ENCODE measurements around the gene RAD21L1. TPM values are rescaled to one million over a fixed set of nuclear protein-coding genes. Genes with fewer than 3 reads are reported as not detected.
A peak's percentile ranks its signal among the peaks of the same experiment; 100 is the strongest.
"Not testable (repeated sequence)": the region's sequence is repeated elsewhere in the genome, so short reads cannot be mapped to it uniquely, and the experiment has no call there.

The RAD21L1 gene
- total RNA-seq, 3 donors from 2014 or later, result 0.71 TPM; not detected in 2

GRCh38 chr20:1206366-1207148 lies 19.3 kb upstream of the RAD21L1 start:
- no peak for ATAC-seq
- no peaks in the 10 kb centered on the region for H3K36me3 Mint-ChIP-seq (ENCODE audit: insufficient read depth)

GRCh38 chr20:1207293-1207878 lies 18.5 kb upstream of the RAD21L1 start:
- H3K9me3 Mint-ChIP-seq, result no peaks in the 10 kb centered on the region
- H3K27me3 Mint-ChIP-seq (ENCODE audit: low read depth), result no peaks in the 10 kb centered on the region
- no peaks in the 10 kb centered on the region for H3K36me3 Mint-ChIP-seq (ENCODE audit: insufficient read depth)
- no peak for DNase-seq
- no peak overlapping the region for H3K4me3 Mint-ChIP-seq
- no peaks in the 10 kb centered on the region for H3K4me1 Mint-ChIP-seq (ENCODE audit: low read depth)
- no peak for ATAC-seq

More at GRCh38 chr20:1206366-1207148, 19.3 kb upstream of the RAD21L1 start:
- DNase-seq, result no peak
- no peaks in the 10 kb centered on the region for H3K27me3 Mint-ChIP-seq (ENCODE audit: low read depth)
- H3K9me3 Mint-ChIP-seq, result no peaks in the 10 kb centered on the region
- no peak overlapping the region for H3K4me3 Mint-ChIP-seq
- H3K4me1 Mint-ChIP-seq (ENCODE audit: low read depth), result no peaks in the 10 kb centered on the region

GRCh38 chr20:1209447-1210387 lies 16.1 kb upstream of the RAD21L1 start:
- H3K4me3 Mint-ChIP-seq, result no peak overlapping the region
- H3K36me3 Mint-ChIP-seq (ENCODE audit: insufficient read depth), result no peaks in the 10 kb centered on the region
- no peak for DNase-seq
- H3K9me3 Mint-ChIP-seq, result no peaks in the 10 kb centered on the region
- H3K27me3 Mint-ChIP-seq (ENCODE audit: low read depth), result no peaks in the 10 kb centered on the region
- peaks cover 5% of the 10 kb centered on the region for H3K4me1 Mint-ChIP-seq (ENCODE audit: low read depth)
- peak; percentile 52 for ATAC-seq

- Mint-ChIP-seq H3K36me3 (ENCODE audit: insufficient read depth) (no peaks in the 10 kb centered on the region), H3K4me3 (no peak overlapping the region), H3K4me1 (ENCODE audit: low read depth) (peaks cover 13% of the 10 kb centered on the region), H3K9me3 (no peaks in the 10 kb centered on the region), H3K27me3 (ENCODE audit: low read depth) (no peaks in the 10 kb centered on the region)
- ATAC-seq, result no peak
- no peak for DNase-seq
These were observed 15.3 kb upstream of the RAD21L1 start for GRCh38 chr20:1210501-1210900.

GRCh38 chr20:1212023-1212422 lies 13.8 kb upstream of the RAD21L1 start:
- Mint-ChIP-seq H3K27me3 (ENCODE audit: low read depth) (no peaks in the 10 kb centered on the region), H3K4me1 (ENCODE audit: low read depth) (peaks cover 26% of the 10 kb centered on the region), H3K36me3 (ENCODE audit: insufficient read depth) (no peaks in the 10 kb centered on the region), H3K9me3 (no peaks in the 10 kb centered on the region), H3K4me3 (no peak overlapping the region)
- ATAC-seq (no peak), DNase-seq (no peak)

- H3K27me3 Mint-ChIP-seq (ENCODE audit: low read depth), result peaks cover under 1% of the 10 kb centered on the region
- H3K36me3 Mint-ChIP-seq (ENCODE audit: insufficient read depth), result no peaks in the 10 kb centered on the region
- peak; percentile 57 for DNase-seq
- H3K9me3 Mint-ChIP-seq, result no peaks in the 10 kb centered on the region
- H3K4me3 Mint-ChIP-seq, result no peak overlapping the region
- peaks cover 32% of the 10 kb centered on the region for H3K4me1 Mint-ChIP-seq (ENCODE audit: low read depth)
- ATAC-seq, result peak; percentile 69 to 79
These were observed 13.0 kb upstream of the RAD21L1 start for GRCh38 chr20:1212607-1213396.

- Mint-ChIP-seq H3K36me3 (ENCODE audit: insufficient read depth) (no peaks in the 10 kb centered on the region), H3K4me1 (ENCODE audit: low read depth) (peaks cover 32% of the 10 kb centered on the region), H3K27me3 (ENCODE audit: low read depth) (peaks cover 1% of the 10 kb centered on the region), H3K9me3 (no peaks in the 10 kb centered on the region), H3K4me3 (no peak overlapping the region)
- DNase-seq (no peak), ATAC-seq (no peak)
These were observed 11.0 kb upstream of the RAD21L1 start for GRCh38 chr20:1214838-1215261.

GRCh38 chr20:1215386-1216170 lies 10.3 kb upstream of the RAD21L1 start:
- Mint-ChIP-seq H3K27me3 (ENCODE audit: low read depth) (peaks cover 1% of the 10 kb centered on the region), H3K9me3 (no peaks in the 10 kb centered on the region), H3K4me1 (ENCODE audit: low read depth) (peaks cover 32% of the 10 kb centered on the region), H3K36me3 (ENCODE audit: insufficient read depth) (no peaks in the 10 kb centered on the region), H3K4me3 (peak overlapping the region; percentile 29)
- ATAC-seq (peak; percentile 84 to 87), DNase-seq (peak; percentile 37)

GRCh38 chr20:1216527-1217427 lies 9.1 kb upstream of the RAD21L1 start:
- not testable (repeated sequence) for H3K4me3 Mint-ChIP-seq; H3K27me3 Mint-ChIP-seq (ENCODE audit: low read depth); DNase-seq; ATAC-seq; H3K9me3 Mint-ChIP-seq; H3K36me3 Mint-ChIP-seq (ENCODE audit: insufficient read depth)
- H3K4me1 Mint-ChIP-seq (ENCODE audit: low read depth), result peaks cover 32% of the 10 kb centered on the region

- H3K4me3 Mint-ChIP-seq; H3K27me3 Mint-ChIP-seq (ENCODE audit: low read depth); DNase-seq; H3K36me3 Mint-ChIP-seq (ENCODE audit: insufficient read depth); H3K9me3 Mint-ChIP-seq; H3K4me1 Mint-ChIP-seq (ENCODE audit: low read depth); ATAC-seq: not testable (repeated sequence)
These were observed 3.1 kb upstream of the RAD21L1 start for GRCh38 chr20:1222750-1223149.

GRCh38 chr20:1224205-1224890 lies 1.5 kb upstream of the RAD21L1 start:
- no peak for DNase-seq
- peaks cover 4% of the 10 kb centered on the region for H3K27me3 Mint-ChIP-seq (ENCODE audit: low read depth)
- ATAC-seq, result no peak
- H3K36me3 Mint-ChIP-seq (ENCODE audit: insufficient read depth), result no peaks in the 10 kb centered on the region
- no peak overlapping the region for H3K4me3 Mint-ChIP-seq
- no peaks in the 10 kb centered on the region for H3K9me3 Mint-ChIP-seq
- peaks cover 6% of the 10 kb centered on the region for H3K4me1 Mint-ChIP-seq (ENCODE audit: low read depth)

GRCh38 chr20:1225263-1225782 lies 521 bp upstream of the RAD21L1 start:
- H3K9me3 Mint-ChIP-seq, result no peaks in the 10 kb centered on the region
- H3K27me3 Mint-ChIP-seq (ENCODE audit: low read depth), result peaks cover 10% of the 10 kb centered on the region
- DNase-seq (no peak), ATAC-seq (no peak)
- peaks cover 6% of the 10 kb centered on the region for H3K4me1 Mint-ChIP-seq (ENCODE audit: low read depth)
- no peaks in the 10 kb centered on the region for H3K36me3 Mint-ChIP-seq (ENCODE audit: insufficient read depth)
- peak overlapping the region; percentile 66 for H3K4me3 Mint-ChIP-seq

All from activated T-cell treated with anti-CD3 and anti-CD28 coated beads, Interleukin-2, amount 50 U/mL, for 4 hours (primary cell).